Measurements from ENCODE around the gene CNFN.
A peak's percentile ranks its signal among the peaks of the same experiment; 100 is the strongest.

Gene CNFN, protein sequence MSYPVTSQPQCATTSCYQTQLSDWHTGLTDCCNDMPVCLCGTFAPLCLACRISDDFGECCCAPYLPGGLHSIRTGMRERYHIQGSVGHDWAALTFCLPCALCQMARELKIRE

GRCh38 chr19:42389899-42390298 lies at the start of gene CNFN:
Gene CNFN, minus strand, starts transcription at chr19:42390297. Its CDS starts 1,260 bp downstream, at chr19:42389037.
- DNase-seq (ENCODE audit: low read depth in 2 of 2): no peak

DNA sequence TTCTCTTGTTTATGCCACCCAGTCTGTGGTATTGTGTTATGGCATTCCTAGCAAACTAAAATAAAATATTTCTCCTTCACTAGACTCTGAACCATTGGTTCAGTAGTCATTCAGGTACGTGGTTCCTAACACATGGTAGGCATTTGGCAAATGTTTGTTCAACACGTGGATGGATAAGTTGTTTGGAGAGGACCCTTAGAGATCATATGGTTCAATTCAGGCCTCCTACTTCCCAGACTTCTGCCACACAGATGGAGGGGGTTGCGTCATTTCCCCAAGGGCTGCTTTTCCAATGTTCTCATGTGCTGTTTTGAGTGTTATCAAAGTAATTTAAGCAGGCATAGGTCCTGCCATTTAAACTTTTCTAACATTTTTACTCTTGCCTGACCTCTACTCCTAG lies 45.9 kb upstream of the CNFN start:
- no peak for DNase-seq (ENCODE audit: low read depth in 2 of 2)

DNA sequence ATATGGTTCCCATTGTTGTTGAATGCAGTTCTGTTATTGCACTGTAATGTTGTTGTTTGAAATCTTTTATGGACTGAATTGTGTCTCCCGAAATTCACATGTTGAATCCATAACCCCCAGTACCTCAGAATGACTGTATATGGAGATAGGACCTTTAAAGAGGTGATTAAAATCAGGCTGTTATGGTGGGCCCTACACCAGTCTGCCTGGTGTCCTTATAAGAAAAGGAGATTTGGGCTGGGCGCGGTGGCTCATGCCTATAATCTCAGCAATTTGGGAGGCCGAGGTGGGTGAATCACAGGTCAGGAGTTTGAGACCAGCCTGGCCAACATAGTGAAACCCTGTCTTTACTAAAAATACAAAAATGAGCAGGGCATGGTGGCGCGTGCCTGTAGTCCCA lies 45.2 kb upstream of the CNFN start:
- DNase-seq (ENCODE audit: low read depth in 2 of 2): no peak

DNA sequence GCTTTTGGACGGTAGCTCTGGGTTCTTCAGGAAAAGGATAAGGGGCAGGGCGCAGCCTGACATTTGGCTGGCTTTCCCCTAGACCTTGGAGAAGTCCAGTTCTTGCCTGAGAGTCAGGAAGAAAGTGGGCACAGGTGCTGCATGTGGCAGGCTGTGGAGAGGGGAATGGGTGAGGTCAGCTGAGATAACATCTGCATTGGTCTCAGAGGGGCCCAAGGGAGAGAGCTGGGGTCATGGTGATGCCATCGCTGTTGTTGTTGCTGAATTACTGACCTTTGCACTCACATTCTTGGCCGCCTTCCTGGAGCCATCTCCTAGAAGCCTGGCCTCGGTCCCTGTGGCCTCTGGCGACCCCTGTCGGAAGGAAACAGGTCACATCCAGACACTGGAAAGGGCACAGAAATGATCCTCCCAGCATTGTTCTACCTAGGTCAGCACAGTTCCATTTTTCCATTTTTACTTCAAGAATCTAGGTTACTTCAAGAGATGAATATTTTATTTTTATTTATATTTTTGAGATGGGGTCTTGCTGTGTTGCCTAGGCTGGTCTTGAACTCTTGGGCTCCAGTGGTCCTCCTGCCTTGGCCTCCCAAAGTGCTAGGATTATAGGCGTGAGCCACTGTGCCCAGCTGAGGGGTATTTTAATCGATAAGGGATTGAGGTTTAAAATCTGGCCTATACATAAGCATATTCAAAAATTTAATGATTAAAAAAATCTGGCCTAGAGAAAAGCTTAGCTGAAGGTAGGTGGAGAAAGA lies 43.6 kb upstream of the CNFN start:
- peak; percentile 45 to 46 for DNase-seq (ENCODE audit: low read depth in 2 of 2)

DNA sequence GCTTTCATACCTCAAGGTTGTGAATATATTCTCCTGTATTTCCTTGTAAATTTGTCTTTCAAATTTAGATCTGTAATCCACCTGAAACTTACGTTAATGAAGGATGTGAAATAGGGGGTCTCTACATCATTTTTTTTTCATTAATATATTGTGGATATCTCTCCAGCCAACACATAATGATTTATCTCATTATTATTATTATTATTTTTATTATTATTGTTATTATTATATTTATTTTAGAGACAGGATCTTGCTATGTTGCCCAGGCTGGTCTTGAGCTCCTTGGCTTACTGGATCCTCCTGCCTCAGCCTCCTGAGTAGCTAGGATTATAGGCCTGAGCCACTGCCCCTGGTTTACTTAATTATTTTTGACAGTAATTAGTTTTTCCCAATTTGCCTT lies 41.4 kb upstream of the CNFN start:
- DNase-seq (ENCODE audit: low read depth in 2 of 2): no peak

DNA sequence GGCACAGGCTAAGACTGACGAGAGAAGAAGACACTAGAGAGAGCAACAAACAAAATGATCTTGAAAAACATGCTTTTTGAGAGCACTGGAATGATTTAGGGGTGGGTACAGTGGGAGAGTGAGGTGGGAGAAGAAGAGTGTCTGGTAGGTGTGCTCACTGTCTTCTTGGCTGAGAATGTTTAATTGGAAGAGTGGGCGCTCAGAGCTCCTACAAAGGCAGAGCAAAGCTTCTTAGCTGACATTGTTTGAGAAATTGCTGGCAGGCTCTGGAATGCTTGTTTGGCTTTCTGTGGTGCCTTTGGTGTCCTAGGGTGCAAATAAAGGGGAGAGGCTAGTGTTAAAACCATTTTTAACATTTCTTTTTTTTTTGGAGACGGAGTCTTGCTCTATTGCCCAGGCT lies 38.6 kb upstream of the CNFN start:
- DNase-seq (ENCODE audit: low read depth in 2 of 2): no peak

DNA sequence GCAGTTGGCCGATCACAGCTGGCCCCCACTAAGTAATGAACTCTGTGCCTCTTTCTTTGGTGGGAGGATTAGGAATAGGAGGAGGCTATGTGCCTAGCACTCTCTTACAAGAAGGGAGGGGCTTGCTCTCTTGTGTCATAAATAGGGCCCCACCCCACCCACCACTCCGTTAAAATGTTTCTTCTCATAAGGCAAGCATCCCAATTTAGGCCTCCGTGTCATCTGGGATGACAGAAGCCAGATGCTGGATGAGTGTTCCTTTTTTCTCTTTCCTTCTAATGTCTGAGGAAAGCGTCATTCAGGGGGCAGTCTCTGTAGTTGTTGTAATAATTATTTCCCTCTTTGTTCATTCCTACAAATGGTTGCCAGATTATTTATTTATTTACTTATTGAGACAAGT lies 37.2 kb upstream of the CNFN start, which contains the start of gene LIPE:
Gene LIPE, minus strand, starts transcription at position 76 of the 400 bp plus-strand sequence. CDS start 239 bp downstream, outside the sequence.
- no peak for DNase-seq (ENCODE audit: low read depth in 2 of 2)

GRCh38 chr19:42426643-42427042 lies 36.5 kb upstream of the CNFN start:
- no peak for DNase-seq (ENCODE audit: low read depth in 2 of 2)

- DNase-seq (ENCODE audit: low read depth in 2 of 2): no peak
Observed at GRCh38 chr19:42424712-42425131, 34.6 kb upstream of the CNFN start.

DNA sequence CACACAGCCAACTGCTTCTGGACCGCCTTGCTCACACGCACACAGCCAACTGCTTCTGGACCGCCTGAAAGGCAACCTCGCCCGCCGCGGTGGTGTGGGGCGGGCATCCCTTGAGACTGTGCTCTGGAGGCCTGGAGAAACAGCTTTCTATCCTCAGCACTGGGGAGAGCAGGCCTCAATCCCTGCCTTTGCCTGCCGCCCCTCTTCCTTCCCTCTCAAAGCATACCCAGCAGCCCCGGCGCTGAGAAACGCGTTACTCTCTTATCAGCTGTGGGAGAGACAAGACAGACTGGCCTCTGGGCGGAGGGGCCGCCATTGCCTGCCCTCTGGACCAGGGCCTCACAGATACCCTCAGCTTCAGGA lies 34.2 kb upstream of the CNFN start:
- DNase-seq (ENCODE audit: low read depth in 2 of 2): no peak

- DNase-seq (ENCODE audit: low read depth in 2 of 2): peak; percentile 82 to 92
Observed at GRCh38 chr19:42423462-42424344, 33.6 kb upstream of the CNFN start.

GRCh38 chr19:42422901-42423461 lies 32.9 kb upstream of the CNFN start:
- DNase-seq (ENCODE audit: low read depth in 2 of 2): peak in 1 of 2 donors; percentile 22

DNA sequence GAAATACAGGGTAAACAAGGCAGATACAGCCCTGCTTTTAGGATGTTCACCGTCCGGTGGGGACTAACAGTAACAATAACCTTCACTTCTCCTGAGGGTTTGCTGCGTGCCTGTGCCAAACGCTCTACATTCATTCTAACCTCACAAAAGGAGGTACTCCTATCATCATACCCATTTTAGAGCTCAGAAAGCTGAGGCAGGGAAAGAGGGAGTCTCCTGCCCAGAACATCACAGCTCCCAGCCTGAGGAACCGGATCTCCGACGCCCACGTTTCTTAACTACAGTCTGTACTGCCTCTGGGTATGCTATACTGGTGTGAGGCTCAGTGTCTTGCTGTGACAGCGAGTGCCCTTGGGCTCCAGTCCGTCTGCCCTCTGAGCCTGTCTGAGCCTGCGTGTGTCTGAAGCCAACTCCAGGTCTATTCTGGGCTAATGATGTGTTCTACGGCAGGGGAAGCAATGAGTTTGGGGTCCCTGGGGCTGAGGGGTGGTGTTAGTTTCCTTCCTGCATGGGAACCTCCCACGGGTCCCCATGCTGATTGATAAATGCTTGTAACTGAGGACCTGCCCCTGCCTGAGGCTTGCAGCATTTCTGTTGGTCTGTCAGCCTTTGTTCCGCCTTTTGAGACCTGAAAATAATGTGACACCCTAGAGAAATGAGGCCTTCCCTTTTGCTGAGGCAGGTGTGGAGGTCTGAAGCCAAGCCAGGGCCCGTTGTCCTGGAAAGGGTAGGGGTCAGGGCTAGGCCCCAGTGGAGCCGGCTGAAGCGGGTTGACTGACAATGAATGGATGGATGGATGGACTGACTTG lies 32.2 kb upstream of the CNFN start:
- no peak for DNase-seq (ENCODE audit: low read depth in 2 of 2)

DNA sequence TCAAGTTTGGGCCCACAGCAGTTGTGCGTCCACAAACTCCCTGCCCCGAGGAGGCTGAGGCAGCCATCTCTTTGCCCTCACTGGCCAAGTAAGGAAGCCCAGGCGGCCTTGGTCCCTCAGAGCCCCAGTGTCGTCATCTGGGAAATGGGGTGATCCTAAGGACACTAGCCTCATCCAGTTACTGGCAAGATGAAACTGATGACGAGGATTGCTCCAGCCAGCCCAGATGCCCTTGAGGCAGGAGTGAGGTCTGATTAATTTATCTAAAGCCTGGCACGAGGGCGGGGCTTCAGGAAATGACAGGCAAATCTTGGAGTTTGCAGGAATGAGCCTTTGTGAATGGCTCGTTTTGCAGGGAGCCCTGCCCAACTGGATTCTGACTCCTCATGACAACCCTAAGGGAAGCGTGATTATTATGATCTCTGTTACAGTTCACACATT lies 31.5 kb upstream of the CNFN start:
- no peak for DNase-seq (ENCODE audit: low read depth in 2 of 2)

DNA sequence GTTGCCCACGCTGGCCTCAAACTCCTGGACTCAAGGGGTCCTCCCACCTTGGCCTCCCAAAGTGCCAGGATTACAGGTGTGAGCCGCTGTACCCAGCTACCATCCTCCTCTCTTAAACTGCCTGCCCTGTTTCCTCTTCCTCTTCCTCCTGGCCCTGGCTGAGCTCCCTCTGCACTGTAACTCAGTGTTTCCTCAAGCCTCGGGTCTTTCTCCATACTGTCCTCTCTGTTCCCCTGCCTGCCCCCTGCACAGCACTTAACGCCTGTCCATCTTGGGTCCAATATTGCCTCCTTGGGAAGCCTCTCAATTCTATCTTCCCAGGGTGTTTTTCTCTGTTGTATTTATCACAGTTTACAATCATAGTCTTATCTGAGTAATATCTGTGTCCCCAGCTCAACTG lies 31.0 kb upstream of the CNFN start:
- no peak for DNase-seq (ENCODE audit: low read depth in 2 of 2)

DNA sequence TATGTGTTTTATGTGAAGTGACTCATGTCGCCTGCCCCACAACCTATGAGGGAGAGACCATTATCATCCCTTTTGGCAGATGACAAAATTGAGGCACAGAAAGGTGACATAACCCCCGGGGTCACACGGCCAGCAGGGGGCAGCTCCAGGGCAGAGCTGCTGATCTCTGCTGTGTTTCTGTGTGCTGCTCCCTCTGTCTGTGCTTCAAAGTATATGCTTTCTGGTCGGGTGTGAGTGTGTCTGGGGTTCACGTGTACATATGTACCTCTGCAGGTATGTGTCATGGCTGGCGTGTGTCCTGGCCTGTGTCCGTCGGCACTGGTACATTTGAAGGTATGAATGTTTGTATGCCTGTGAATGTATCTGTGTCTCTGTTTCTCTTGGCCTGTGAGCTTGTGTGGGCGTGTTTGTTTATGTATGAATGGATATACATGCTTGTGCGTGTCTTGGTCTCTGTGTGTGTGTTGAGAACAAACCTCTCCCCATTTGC lies 30.0 kb upstream of the CNFN start:
- DNase-seq (ENCODE audit: low read depth in 2 of 2): peak; percentile 64 to 68

- no peak for DNase-seq (ENCODE audit: low read depth in 2 of 2)
Observed at GRCh38 chr19:42419309-42419708, 29.2 kb upstream of the CNFN start.

DNA sequence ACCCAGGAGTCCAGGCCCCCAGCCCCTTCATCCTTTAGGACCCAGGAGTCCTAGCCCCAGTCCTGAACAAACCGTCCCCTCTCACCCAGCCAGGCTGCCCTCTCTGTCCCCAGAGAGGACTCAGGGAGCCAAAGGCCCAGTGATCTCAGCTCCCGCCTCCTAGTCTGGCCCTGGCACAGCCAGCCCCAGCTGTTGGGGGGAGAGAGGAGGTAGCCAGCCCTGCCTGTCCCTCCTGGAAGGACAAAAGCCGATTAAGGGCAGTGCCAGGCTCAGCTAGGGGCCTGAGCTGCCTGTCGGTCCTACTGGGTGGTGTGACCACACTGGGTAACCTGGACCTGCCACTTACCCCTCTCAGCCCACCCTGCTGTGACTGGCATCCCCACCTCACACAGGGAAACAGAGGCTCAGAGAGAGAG lies 22.6 kb upstream of the CNFN start:
- DNase-seq (ENCODE audit: low read depth in 2 of 2): no peak

DNA sequence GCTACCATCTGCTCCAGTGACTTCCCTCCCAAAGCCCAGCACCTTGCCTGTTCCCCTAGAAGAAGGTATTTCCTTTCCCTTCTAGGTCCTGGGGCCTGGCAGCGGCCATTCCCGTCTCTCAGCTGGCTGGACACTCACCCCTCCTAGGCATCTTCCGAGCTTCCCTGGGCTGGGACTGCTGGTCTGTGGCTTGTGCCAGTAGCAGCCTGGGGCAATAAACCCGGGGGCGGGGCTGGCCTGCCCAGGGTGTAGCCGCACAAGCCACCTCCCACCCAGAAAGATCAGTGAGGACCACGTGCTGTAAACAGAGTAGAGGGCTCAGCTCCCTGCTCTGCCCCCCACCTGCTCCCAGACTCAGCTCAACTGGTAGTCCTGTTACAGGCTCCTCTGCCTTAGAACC lies 22.1 kb upstream of the CNFN start:
- DNase-seq (ENCODE audit: low read depth in 2 of 2): no peak

DNA sequence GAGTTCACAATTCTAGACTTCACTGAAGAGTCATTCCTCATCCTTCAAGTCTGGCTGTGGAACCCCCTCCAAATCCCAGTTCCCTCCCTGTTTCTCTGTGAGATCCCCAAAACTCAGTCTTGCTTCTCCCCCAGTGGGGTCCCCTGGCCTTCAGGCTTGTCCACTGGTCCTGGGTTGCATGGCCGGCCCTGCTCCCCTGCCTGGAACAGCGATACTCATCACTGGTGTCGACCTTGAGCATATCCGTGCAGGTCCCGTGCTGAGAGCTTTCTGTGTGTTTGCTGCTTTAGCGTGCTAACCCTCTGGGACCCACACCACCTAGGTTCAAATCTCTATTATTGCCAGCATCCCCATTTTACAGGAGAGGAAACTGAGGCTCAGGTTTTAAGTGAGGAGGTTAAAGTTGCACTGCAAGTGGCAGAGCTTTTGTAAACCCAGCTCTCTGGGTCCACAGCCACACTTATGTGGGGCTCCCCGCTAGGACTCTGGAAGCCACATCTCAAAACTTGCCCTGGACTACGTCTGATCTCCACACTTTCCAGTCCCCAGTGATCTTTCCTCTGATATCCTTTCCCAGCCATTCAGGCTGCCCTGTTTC lies 21.6 kb upstream of the CNFN start:
- DNase-seq (ENCODE audit: low read depth in 2 of 2): no peak

DNA sequence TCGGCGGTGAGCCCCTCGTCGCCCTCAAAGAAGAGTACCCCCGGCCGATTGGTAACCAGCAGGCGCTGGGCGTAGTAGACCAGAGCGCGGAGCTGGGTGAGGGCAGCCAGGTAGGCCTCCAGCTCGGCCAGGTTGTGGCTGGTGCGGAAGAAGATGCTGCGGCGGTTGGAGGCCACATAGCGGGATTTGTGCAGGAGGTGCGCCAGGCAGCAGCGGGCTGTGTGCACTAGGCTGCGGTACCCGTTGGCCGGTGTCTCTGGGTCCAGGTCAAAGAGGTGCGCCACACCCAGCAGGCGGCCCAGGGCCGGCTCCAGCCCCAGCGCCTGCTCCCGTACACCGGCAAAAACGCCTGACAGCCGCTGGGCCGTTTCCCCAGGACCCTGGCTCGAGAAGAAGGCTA lies 20.3 kb upstream of the CNFN start:
- DNase-seq (ENCODE audit: low read depth in 2 of 2): no peak

Data from stimulated activated CD8-positive, alpha-beta memory T cell treated with anti-CD3 and anti-CD28 coated beads, Interleukin-2, amount 100 ng/mL, for 48 hours (primary cell).